ENCODE results near the gene TOB2. TPM values are rescaled to one million over a fixed set of nuclear protein-coding genes. Genes with fewer than 3 reads are reported as not detected.

Gene TOB2
- total RNA-seq, 1 donor from 2014 or later = 60.3 TPM

GRCh38 chr22:41478473-41478872, 31.9 kb upstream of the TOB2 start:
- no peaks in the 10 kb centered on the region for H3K9me3 Mint-ChIP-seq
- ATAC-seq (ENCODE audit: low read depth) (peak; percentile 81), DNase-seq (no peak)
- H3K4me1 Mint-ChIP-seq = peaks cover 85% of the 10 kb centered on the region
- POLR2A ChIA-PET = interaction anchor here (0.6 to 17.5 kb wide), 32 partner anchors 10 to 903 kb away, joined by 3 to 584 read pairs (median 5); partner anchors contain the start of genes ACO2, DESI1, PHF5A and RANGAP1
- H3K27ac Mint-ChIP-seq = peak overlapping the region; percentile 96
- peak overlapping the region; percentile 79 for H3K4me3 Mint-ChIP-seq
- intact Hi-C loops (cut with micrococcal nuclease) = loop anchor here (1.0 kb wide), 2 partner anchors 9 to 30 kb away; partner anchors contain the start of gene ACO2
- H3K36me3 Mint-ChIP-seq (ENCODE audit: low read depth) = peaks cover 10% of the 10 kb centered on the region
- H3K27me3 Mint-ChIP-seq = no peaks in the 10 kb centered on the region
- CTCF ChIA-PET = interaction anchor here (0.6 to 4.1 kb wide), 8 partner anchors 10 to 240 kb away, joined by 3 to 31 read pairs (median 6); partner anchors contain the start of genes ACO2, PHF5A and TOB2
- no peak for TF ChIP-seq CTCF (IDR thresholded peaks at IDR 0.05)

DNA sequence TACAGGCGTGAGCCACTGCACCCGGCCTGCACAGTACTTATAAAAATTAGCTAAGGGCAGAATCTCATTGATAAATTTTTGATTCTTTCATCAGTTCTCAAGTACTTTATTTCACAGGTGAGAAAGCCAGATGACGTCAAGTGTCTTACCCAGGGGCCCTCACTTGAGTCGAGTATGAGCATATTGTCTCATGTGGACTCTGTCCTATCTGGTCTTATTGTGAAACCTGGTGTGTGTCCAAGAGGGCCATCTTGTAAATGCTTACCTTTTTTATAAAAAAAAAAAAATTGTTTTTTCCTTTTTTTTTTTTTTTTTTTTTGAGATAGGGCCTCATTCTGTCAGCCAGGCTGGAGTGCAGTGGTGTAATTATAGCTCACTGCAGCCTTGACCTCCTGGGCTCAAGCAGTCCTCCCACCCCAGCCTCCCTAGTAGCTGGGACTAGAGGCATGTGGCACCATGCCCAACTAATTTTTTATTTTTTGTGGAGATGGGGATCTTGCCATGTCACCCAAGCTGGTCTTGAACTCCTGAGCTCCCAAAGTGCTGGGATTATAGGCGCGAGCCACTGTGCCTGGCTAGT, 28.4 kb upstream of the TOB2 start:
- ATAC-seq (ENCODE audit: low read depth) = no peak
- no peak for TF ChIP-seq CTCF (IDR thresholded peaks at IDR 0.05)
- Mint-ChIP-seq H3K4me1 (peaks cover 79% of the 10 kb centered on the region), H3K27me3 (no peaks in the 10 kb centered on the region), H3K9me3 (no peaks in the 10 kb centered on the region), H3K4me3 (no peak overlapping the region), H3K36me3 (ENCODE audit: low read depth) (peaks cover 34% of the 10 kb centered on the region), H3K27ac (peak overlapping the region; percentile 87)
- ChIA-PET CTCF (interaction anchor here (1.8 kb wide), 1 partner anchor 71 kb away, joined by 5 read pairs; no protein-coding TSS in a partner anchor), POLR2A (interaction anchor here (0.6 to 17.5 kb wide), 6 partner anchors 13 to 1152 kb away, joined by 3 to 584 read pairs (median 4); partner anchors contain the start of gene TOB2)
- DNase-seq = no peak
- intact Hi-C loops (cut with micrococcal nuclease) = no loop called here

DNA sequence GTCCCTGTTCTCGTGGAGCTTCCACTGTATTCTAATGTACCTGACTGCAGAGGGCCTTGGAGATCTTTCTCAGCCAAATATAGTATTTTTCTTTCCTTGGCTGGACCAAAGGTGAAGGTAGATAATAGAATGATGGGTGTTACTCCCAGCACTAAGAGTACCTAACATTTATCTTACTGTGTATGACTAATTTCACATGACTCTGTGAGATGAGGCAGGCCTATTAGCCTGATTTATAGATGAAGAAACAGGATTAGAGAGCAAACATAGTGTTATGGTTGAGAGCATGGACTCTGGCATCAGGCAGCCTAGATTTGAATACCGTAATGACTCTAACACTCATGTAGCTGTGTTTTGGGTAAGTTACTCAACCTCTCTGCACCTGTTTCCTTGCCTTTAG, 25.0 kb upstream of the TOB2 start:
- no peak for ATAC-seq (ENCODE audit: low read depth)
- Mint-ChIP-seq H3K4me1 (peaks cover 74% of the 10 kb centered on the region), H3K36me3 (ENCODE audit: low read depth) (peaks cover 58% of the 10 kb centered on the region), H3K27ac (no peak overlapping the region), H3K27me3 (no peaks in the 10 kb centered on the region), H3K9me3 (no peaks in the 10 kb centered on the region), H3K4me3 (no peak overlapping the region)
- ChIA-PET CTCF (interaction anchor here (0.7 to 2.0 kb wide), 2 partner anchors 53 to 55 kb away, joined by 4 to 5 read pairs; no protein-coding TSS in a partner anchor), POLR2A (interaction anchor here (17.5 kb wide), 1 partner anchor 24 kb away, joined by 584 read pairs; the partner anchor contains the start of gene TOB2)
- DNase-seq = no peak
- intact Hi-C loops (cut with micrococcal nuclease) = no loop called here
- TF ChIP-seq CTCF (IDR thresholded peaks at IDR 0.05) = no peak

- TF ChIP-seq CTCF (IDR thresholded peaks at IDR 0.05) = no peak
- no peaks in the 10 kb centered on the region for H3K9me3 Mint-ChIP-seq
- ATAC-seq (ENCODE audit: low read depth) (no peak), DNase-seq (no peak)
- peak overlapping the region; percentile 33 for H3K4me3 Mint-ChIP-seq
- peak overlapping the region; percentile 24 for H3K27ac Mint-ChIP-seq
- H3K27me3 Mint-ChIP-seq = no peaks in the 10 kb centered on the region
- intact Hi-C loops (cut with micrococcal nuclease) = no loop called here
- ChIA-PET CTCF (interaction anchor here (2.0 kb wide), 1 partner anchor 56 kb away, joined by 5 read pairs; no protein-coding TSS in a partner anchor), POLR2A (interaction anchor here (17.5 kb wide), 1 partner anchor 24 kb away, joined by 584 read pairs; the partner anchor contains the start of gene TOB2)
- H3K4me1 Mint-ChIP-seq = peaks cover 68% of the 10 kb centered on the region
- H3K36me3 Mint-ChIP-seq (ENCODE audit: low read depth) = peaks cover 62% of the 10 kb centered on the region
These were observed 24.3 kb upstream of the TOB2 start for GRCh38 chr22:41470886-41471285.

Measured in activated B cell treated with CpG ODN at 0.5 μM for 24 hours (primary cell).